Motor neuron (in vitro differentiated cells): ENCODE measurements around the gene WFDC9. TPM values are rescaled to one million over a fixed set of nuclear protein-coding genes. Genes with fewer than 3 reads are reported as not detected.
"Not testable (repeated sequence)": the region's sequence is repeated elsewhere in the genome, so short reads cannot be mapped to it uniquely, and the experiment has no call there.

Source experiments
- ATAC-seq, 8 experiments: fragments of 200-7000 bp; cut with Tn5 transposase; replicated peaks in 6 of 8; 2 replicates each; pipeline ENCODE4 v1.8.0; 2021; ENCODE audit warnings: mild to moderate bottlenecking in 8 of 8, moderate library complexity in 8 of 8
- H3K27ac ChIP-seq, 2 donors: fragments of 250-450 bp; sonication (Bioruptor Pico); 2 replicates each; pipeline ENCODE4 v1.9.0; 2021; ENCODE audit warnings: antibody characterized with exemption in 2 of 2, mild to moderate bottlenecking in 2 of 2, moderate library complexity in 1 of 2
- H3K4me1 ChIP-seq, 2 donors: fragments of 250-450 bp; sonication (Bioruptor Pico); replicated peaks in 1 of 2; 2 replicates each; pipeline ENCODE4 v1.6.1; 2021; ENCODE audit warnings: antibody characterized with exemption in 2 of 2, mild to moderate bottlenecking in 2 of 2, moderate library complexity in 1 of 2
- H3K4me3 ChIP-seq, 5 donors: fragments of 250-450 bp; sonication (Bioruptor Pico); 2 replicates each; pipeline ENCODE4 v1.9.0; 2021; ENCODE audit warnings: antibody characterized with exemption in 5 of 5, mild to moderate bottlenecking in 5 of 5, moderate library complexity in 4 of 5
- WGBS, 10 experiments: fragments of 450-650 bp; shearing (Covaris generic); methylation state at CpG; one replicate each; pipeline ENCODE4 v1.0.0; 2022; 5-methylcytosine and 5-hydroxymethylcytosine counted together
- in situ Hi-C, 9 experiments: fragments of 400-800 bp; cut with MboI; loops; one replicate each; pipeline ENCODE4 v1.15.0; 2021; ENCODE audit warnings: low sequenced_read_pairs in 9 of 9, low pct_unique_long_range_greater_than_20kb in 2 of 9; ENCODE audit not compliant: unreplicated experiment in 9 of 9
- total RNA-seq, 8 experiments: library from RNA; unstranded; fragments of 300-600 nt; gene quantifications; 2 replicates each; pipeline versions ENCODE4 v1.2.3 to v1.2.4, GENCODE V29; 2022

Gene WFDC9
- not detected for total RNA-seq

DNA sequence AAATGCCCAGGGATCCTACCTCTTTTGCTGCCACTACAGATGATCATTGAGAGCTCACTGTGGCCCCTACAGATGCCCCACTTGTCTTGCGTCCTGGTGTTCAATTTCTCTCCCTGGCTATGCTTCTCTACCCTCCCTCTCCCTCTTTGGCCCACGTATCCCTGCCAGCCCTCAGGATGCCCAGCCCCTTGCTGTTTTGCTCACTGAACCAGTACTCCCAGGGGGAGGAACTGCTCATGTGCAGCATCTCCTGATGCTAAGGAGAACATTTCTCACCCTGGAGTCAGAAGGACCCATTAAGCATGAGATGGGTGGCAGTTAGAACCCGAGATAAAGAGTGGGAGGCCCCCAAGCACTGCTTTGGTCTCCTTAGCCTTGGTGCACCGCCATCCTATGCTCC, at the start of gene WFDC9:
WFDC9 (minus strand) TSS at position 101 of the 400 bp plus-strand sequence. CDS start 21,103 bp downstream, outside the sequence.
- WGBS, 10 experiments, result 0 to 80% (median 17%) methylated on average over 1 to 2 of the region's 4 CpGs; no CpG with 5 or more reads in 7 of the 10 experiments
- Histone ChIP-seq H3K4me3 (no peak within 1 kb of the TSS), H3K4me1 (no peaks in the 10 kb centered on the region), H3K27ac (no peak within 1 kb of the TSS)
- in situ Hi-C loops, result no loop called here
- no peak for ATAC-seq

- no peak for ATAC-seq
- in situ Hi-C loops, result no loop called here
- H3K27ac ChIP-seq, result no peak overlapping the region
- no peaks in the 10 kb centered on the region for H3K4me1 ChIP-seq
- no peak overlapping the region for H3K4me3 ChIP-seq
These were observed 48.6 kb upstream of the WFDC9 start for GRCh38 chr20:45679650-45680049.

GRCh38 chr20:45672765-45673164, 41.7 kb upstream of the WFDC9 start:
- no peak overlapping the region for H3K4me3 ChIP-seq
- H3K4me1 ChIP-seq, result no peaks in the 10 kb centered on the region
- in situ Hi-C loops, result no loop called here
- no peak overlapping the region for H3K27ac ChIP-seq
- ATAC-seq, result peak in 2 of 8 experiments; percentile 63 to 66

DNA sequence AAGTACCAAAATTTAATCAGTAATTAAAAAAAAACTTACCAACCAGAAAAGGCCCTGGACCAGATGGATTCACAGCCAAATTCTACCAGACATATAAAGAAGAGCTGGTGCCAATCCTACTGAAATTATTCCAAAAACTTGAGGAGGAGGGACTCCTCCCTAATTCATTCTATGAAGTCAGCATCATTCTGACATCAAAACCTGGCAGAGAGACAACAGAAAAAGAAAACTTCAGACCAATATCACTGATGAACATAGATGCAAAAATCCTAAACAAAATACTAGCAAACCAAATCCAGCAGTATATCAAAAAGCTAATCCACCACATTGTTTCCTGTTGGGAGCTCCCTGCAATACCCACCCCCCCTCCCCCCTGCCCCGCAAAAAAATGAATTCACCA, 39.1 kb upstream of the WFDC9 start, which contains the start of gene WFDC11:
WFDC11 (minus strand) TSS at position 101 of the 400 bp plus-strand sequence. CDS start 19,639 bp downstream, outside the sequence.
- no peaks in the 10 kb centered on the region for H3K4me1 ChIP-seq
- H3K4me3 ChIP-seq, result no peak within 1 kb of the TSS
- ATAC-seq, result peak in 1 of 8 experiments; percentile 21
- WGBS, 10 experiments, result no CpG with 5 or more reads among the region's 1 CpG
- in situ Hi-C loops, result no loop called here
- no peak within 1 kb of the TSS for H3K27ac ChIP-seq

DNA sequence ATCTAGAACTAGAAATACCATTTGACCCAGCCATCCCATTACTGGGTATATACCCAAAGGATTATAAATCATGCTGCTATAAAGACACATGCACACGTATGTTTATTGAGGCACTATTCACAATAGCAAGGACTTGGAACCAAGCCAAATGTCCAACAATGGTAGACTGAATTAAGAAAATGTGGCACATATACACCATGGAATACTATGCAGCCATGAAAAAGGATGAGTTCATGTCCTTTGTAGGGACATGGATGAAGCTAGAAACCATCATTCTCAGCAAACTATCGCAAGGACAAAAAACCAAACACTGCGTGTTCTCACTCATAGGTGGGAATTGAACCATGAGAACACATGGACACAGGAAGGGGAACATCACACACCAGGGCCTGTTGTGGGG, 26.0 kb upstream of the WFDC9 start:
- no CpG with 5 or more reads among the region's 3 CpGs for WGBS, 10 experiments
- ATAC-seq, H3K27ac ChIP-seq, H3K4me1 ChIP-seq, H3K4me3 ChIP-seq, in situ Hi-C loops: not testable (repeated sequence)

- H3K27ac ChIP-seq, in situ Hi-C loops, H3K4me3 ChIP-seq, ATAC-seq, H3K4me1 ChIP-seq: not testable (repeated sequence)
- WGBS, 10 experiments, result 20 to 100% (median 60%) methylated on average over 1 to 4 of the region's 7 CpGs; no CpG with 5 or more reads in 5 of the 10 experiments
These were observed 20.6 kb upstream of the WFDC9 start for GRCh38 chr20:45651726-45652125.

GRCh38 chr20:45649312-45649863, 18.3 kb upstream of the WFDC9 start:
- in situ Hi-C loops, result no loop called here
- H3K27ac ChIP-seq, result no peak overlapping the region
- H3K4me3 ChIP-seq, result no peak overlapping the region
- H3K4me1 ChIP-seq, result no peaks in the 10 kb centered on the region
- ATAC-seq, result no peak
- WGBS, 10 experiments, result 14 to 88% (median 58%) methylated on average over 1 to 6 of the region's 6 CpGs

DNA sequence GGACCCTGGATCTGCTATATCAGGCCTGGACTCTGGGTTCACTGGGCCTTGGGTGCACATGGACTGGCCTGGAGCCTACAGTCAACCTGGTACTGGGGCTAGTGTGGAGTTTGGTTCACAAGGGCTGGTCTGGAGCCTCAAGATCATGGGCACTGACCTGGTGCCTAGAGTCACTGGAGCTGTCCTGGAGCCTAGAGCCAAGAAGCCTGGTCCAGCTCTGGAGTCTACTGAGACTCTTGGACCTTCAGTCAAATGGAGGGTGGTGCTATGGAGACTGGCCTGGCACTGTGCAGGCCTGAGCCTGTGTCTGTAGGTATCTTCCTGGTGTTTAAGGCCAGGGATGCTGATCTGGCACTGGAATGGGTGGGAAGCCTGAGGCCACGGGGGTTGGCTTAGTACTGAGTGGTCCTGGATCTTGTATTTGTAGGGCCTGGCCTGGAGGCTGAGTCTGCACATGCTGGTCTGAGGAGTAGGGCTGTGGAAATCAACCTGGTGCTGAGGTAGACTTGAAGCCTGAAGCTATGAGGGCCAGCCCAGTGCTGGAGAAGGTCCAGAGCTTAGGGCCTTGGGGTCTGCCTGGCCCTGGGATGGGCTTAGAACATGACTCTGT, 16.5 kb upstream of the WFDC9 start:
- in situ Hi-C loops, result no loop called here
- Histone ChIP-seq H3K4me1 (no peaks in the 10 kb centered on the region), H3K4me3 (no peak overlapping the region), H3K27ac (no peak overlapping the region)
- WGBS, 10 experiments, result 0% methylated on average over 1 of the region's 1 CpG; no CpG with 5 or more reads in 9 of the 10 experiments
- ATAC-seq, result no peak

DNA sequence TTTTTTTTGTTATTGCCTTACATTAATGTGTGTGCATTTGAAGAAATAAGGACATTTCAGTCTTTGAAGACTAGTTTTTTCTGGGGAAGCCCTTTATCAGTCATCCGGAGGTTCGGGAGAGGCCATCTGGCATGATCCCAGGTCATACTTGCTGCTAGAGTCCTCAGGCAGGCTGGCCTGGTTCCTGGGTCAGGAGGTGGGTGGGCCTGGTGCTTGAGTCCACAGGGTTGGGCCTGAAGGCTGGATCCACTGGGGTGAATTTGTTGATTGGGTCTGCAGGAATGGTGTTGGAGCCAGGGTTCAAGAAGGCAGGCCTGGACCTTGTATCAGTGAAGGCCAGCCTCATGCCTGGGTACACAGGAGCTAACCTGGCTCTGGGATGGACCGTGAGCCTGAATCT, 15.8 kb upstream of the WFDC9 start:
- Histone ChIP-seq H3K4me1 (no peaks in the 10 kb centered on the region), H3K27ac (no peak overlapping the region), H3K4me3 (no peak overlapping the region)
- 25 to 100% (median 83%) methylated on average over 1 to 2 of the region's 3 CpGs; no CpG with 5 or more reads in 6 of the 10 experiments for WGBS, 10 experiments
- in situ Hi-C loops, result no loop called here
- ATAC-seq, result peak in 1 of 8 experiments; percentile 84

DNA sequence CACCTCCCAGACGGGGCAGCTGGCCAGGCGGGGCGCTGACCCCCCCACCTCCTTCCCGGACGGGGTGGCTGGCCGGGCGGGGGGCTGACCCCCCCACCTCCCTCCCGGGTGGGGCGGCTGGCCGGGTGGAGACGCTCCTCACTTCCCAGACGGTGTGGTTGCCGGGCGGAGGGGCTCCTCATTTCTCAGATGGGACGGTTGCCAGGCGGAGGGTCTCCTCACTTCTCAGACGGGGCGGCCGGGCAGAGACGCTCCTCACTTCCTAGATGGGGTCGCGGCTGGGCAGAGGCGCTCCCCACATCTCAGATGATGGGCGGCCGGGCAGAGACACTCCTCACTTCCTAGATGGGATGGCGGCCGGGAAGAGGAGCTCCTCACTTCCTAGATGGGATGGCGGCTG, 14.8 kb upstream of the WFDC9 start:
- H3K4me3 ChIP-seq, in situ Hi-C loops, H3K4me1 ChIP-seq, H3K27ac ChIP-seq, ATAC-seq: not testable (repeated sequence)
- whole genome bisulfite sequencing, 10 experiments, result no CpG with 5 or more reads among the region's 28 CpGs

GRCh38 chr20:45641076-45641475, 10.0 kb upstream of the WFDC9 start:
- H3K4me3 ChIP-seq, H3K4me1 ChIP-seq, ATAC-seq, in situ Hi-C loops, H3K27ac ChIP-seq: not testable (repeated sequence)
- 83 to 100% (median 100%) methylated on average over 1 to 2 of the region's 24 CpGs; no CpG with 5 or more reads in 6 of the 10 experiments for WGBS, 10 experiments

- in situ Hi-C loops, result no loop called here
- no peaks in the 10 kb centered on the region for H3K4me1 ChIP-seq
- H3K27ac ChIP-seq, result no peak overlapping the region
- no peak for ATAC-seq
- WGBS, 10 experiments, result 0 to 100% (median 80%) methylated on average over 2 to 5 of the region's 5 CpGs
- H3K4me3 ChIP-seq, result no peak overlapping the region
These were observed 8.6 kb upstream of the WFDC9 start for GRCh38 chr20:45639687-45640086.

DNA sequence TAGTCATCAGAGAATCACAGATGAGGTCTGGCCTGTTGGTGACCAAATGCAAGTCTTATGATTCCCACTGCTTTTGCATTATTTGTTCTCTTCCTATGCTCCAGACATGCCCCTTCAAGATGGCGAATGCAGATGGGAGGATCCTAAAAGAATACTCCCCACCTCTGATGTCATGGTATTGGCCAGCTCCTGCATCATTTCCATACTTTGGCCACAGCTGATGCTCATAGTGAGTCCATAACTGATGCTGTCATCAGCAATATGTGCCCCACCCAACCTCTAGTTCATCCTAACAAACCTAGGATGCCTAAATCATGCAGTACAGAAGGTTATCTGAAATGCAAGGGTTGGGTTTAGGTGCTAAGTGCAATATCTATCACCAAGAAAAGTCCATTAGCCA, 5.4 kb upstream of the WFDC9 start:
- Histone ChIP-seq H3K4me3 (no peak overlapping the region), H3K4me1 (no peaks in the 10 kb centered on the region), H3K27ac (no peak overlapping the region)
- peak in 2 of 8 experiments; percentile 80 to 93 for ATAC-seq
- WGBS, 10 experiments, result 20 to 100% (median 60%) methylated on average over 1 of the region's 1 CpG; no CpG with 5 or more reads in 4 of the 10 experiments
- in situ Hi-C loops, result no loop called here

DNA sequence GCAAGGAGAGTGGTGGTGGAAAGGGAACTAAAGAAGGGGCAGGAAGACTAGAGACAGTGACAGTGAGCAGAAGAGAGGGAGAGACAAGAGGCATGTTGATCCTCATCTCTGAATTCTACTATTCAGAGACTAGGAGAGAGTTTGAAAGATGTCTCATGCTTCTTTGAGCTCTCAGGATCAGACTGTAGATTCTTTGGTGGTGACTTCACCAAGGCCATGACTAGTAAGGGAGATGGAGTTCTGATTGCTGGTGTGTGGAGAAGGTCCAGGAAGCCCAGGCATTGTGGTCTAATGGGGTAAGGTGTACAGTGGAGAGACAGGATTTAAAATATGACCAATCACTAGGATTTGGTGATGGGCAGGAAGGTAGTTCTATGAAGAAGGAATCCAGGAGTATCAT, 713 bp downstream of the WFDC9 start:
- in situ Hi-C loops, result no loop called here
- Histone ChIP-seq H3K4me1 (no peaks in the 10 kb centered on the region), H3K4me3 (no peak overlapping the region), H3K27ac (no peak overlapping the region)
- ATAC-seq, result no peak
